D721Med (cell line): ENCODE results near the gene PHLDB3.

ENCODE experiments used
- DNase-seq: peaks from one replicate; pipeline ENCODE4 v3.0.0; 2011; ENCODE audit warnings: low spot score; ENCODE audit not compliant: insufficient read length
- FAIRE-seq: peaks from 2 replicates; lab custom pipeline; 2011; peaks lifted over from hg19 to GRCh38; lab: Jason Lieb, UNC
- CTCF ChIP-seq: IDR thresholded peaks from 2 replicates; pipeline ENCODE4 v1.5.1; 2012; ENCODE audit warnings: mild to moderate bottlenecking, control low read depth; ENCODE audit not compliant: insufficient read depth; ENCODE audit errors: missing control alignments

Gene PHLDB3

GRCh38 chr19:43534816-43535761 lies 30.5 kb upstream of the PHLDB3 start:
- no peak for FAIRE-seq
- DNase-seq = no peak
- TF ChIP-seq CTCF = peak; percentile 75

GRCh38 chr19:43534305-43534815 lies 29.8 kb upstream of the PHLDB3 start:
- no peak for TF ChIP-seq CTCF
- no peak for FAIRE-seq
- DNase-seq = no peak

- DNase-seq (peak; percentile 78), FAIRE-seq (peak; percentile 69)
- TF ChIP-seq CTCF = no peak
Measured at GRCh38 chr19:43533546-43534304, 29.2 kb upstream of the PHLDB3 start.

- DNase-seq = peak; percentile 55
- TF ChIP-seq CTCF = no peak
- FAIRE-seq = no peak
Measured at GRCh38 chr19:43532962-43533545, 28.5 kb upstream of the PHLDB3 start, which contains the start of gene ZNF575. Gene ZNF575, plus strand, starts transcription at chr19:43533188. Its CDS starts 1,235 bp downstream, at chr19:43534423.

GRCh38 chr19:43532571-43532961 lies 28.0 kb upstream of the PHLDB3 start:
- no peak for TF ChIP-seq CTCF
- no peak for DNase-seq

GRCh38 chr19:43527860-43528622 lies 23.5 kb upstream of the PHLDB3 start:
- FAIRE-seq = no peak
- TF ChIP-seq CTCF = no peak
- DNase-seq = no peak

More at GRCh38 chr19:43532571-43532961, 28.0 kb upstream of the PHLDB3 start:
- FAIRE-seq = no peak
